Keratinocyte (primary cell): ENCODE results near the gene XIRP1. TPM values are rescaled to one million over a fixed set of nuclear protein-coding genes. Genes with fewer than 3 reads are reported as not detected.

Experiments
- DNase-seq: peaks from one replicate; pipeline ENCODE4 v3.0.0-alpha.2; 2011; ENCODE audit warnings: low read depth, missing footprints, low spot score
- FAIRE-seq: peaks from 2 replicates; lab custom pipeline; 2011; peaks lifted over from hg19 to GRCh38; lab: Jason Lieb, UNC
- H2AFZ ChIP-seq: 2 replicates; pipeline ENCODE4 v1.6.0; 2012; ENCODE audit warnings: low read length, control low read depth, inconsistent platforms; ENCODE audit not compliant: control insufficient read depth
- H3K27ac ChIP-seq: 2 replicates; pipeline ENCODE4 v1.5.1; 2011; ENCODE audit warnings: low read length; ENCODE audit not compliant: control insufficient read depth, insufficient read depth
- H3K27me3 ChIP-seq: 3 replicates; pipeline ENCODE4 v1.6.0; 2011; ENCODE audit warnings: low read length; ENCODE audit not compliant: control insufficient read depth, insufficient read depth; ENCODE audit errors: extremely low read depth
- H3K36me3 ChIP-seq, 2 experiments: 2 replicates in 1 of 2; 3 replicates in 1 of 2; pipeline ENCODE4 v1.5.1; 2011; ENCODE audit warnings: low read length in 2 of 2, mild to moderate bottlenecking in 1 of 2; ENCODE audit not compliant: control insufficient read depth in 2 of 2, insufficient read depth in 2 of 2; ENCODE audit errors: extremely low read depth in 1 of 2
- H3K4me1 ChIP-seq: 3 replicates; pipeline ENCODE4 v1.5.1; 2011; ENCODE audit warnings: low read length; ENCODE audit not compliant: control insufficient read depth, insufficient read depth; ENCODE audit errors: extremely low read depth
- H3K4me2 ChIP-seq: 3 replicates; pipeline ENCODE4 v1.6.0; 2011; ENCODE audit warnings: low read depth, low read length; ENCODE audit not compliant: control insufficient read depth, insufficient read depth; ENCODE audit errors: extremely low read depth
- H3K4me3 ChIP-seq, 3 experiments: fragments of 200-600 bp in 1 of 3; sonication (generic) in 1 of 3; 2 replicates in 2 of 3; 3 replicates in 1 of 3; pipeline ENCODE4 v1.5.1; 2011 to 2016; ENCODE audit warnings: low read length in 3 of 3, mild to moderate bottlenecking in 3 of 3, control low read depth in 2 of 3, inconsistent platforms in 1 of 3, low read depth in 1 of 3, mixed read lengths in 1 of 3, mixed run types in 1 of 3, moderate library complexity in 1 of 3; ENCODE audit not compliant: control insufficient read depth in 2 of 3, insufficient read depth in 2 of 3; ENCODE audit errors: extremely low read depth in 1 of 3
- H3K79me2 ChIP-seq: 2 replicates; pipeline ENCODE4 v1.6.0; 2012; ENCODE audit warnings: low read length; ENCODE audit not compliant: control insufficient read depth, insufficient read depth
- H3K9ac ChIP-seq: 3 replicates; pipeline ENCODE4 v1.6.0; 2011; ENCODE audit warnings: low read length; ENCODE audit not compliant: control insufficient read depth, insufficient read depth; ENCODE audit errors: extremely low read depth
- H3K9me1 ChIP-seq: 3 replicates; pipeline ENCODE4 v1.6.0; 2011; ENCODE audit warnings: low read length; ENCODE audit not compliant: control insufficient read depth, insufficient read depth; ENCODE audit errors: extremely low read depth
- H3K9me3 ChIP-seq: 2 replicates; pipeline ENCODE4 v1.5.1; 2012; ENCODE audit warnings: low read depth, low read length; ENCODE audit not compliant: control insufficient read depth
- H4K20me1 ChIP-seq: 3 replicates; pipeline ENCODE4 v1.6.0; 2011; ENCODE audit warnings: low read length; ENCODE audit not compliant: control insufficient read depth, insufficient read depth; ENCODE audit errors: extremely low read depth
- EZH2 ChIP-seq: IDR thresholded peaks from one replicate; pipeline ENCODE4 v1.6.1; 2012; ENCODE audit warnings: inconsistent platforms, mild to moderate bottlenecking, low read length, moderate library complexity
- dilution Hi-C: fragments of 300-500 bp; cut with MboI; formaldehyde crosslinking; loops from one replicate; pipeline ENCODE4 v1.7.0; 2020; ENCODE audit warnings: low sequenced_read_pairs; ENCODE audit not compliant: extremely low pct_ligation_motif_present
- polyA plus RNA-seq, 5 experiments: library from polyadenylated mRNA; depleted of rRNA in 3 of 5; stranded (reverse) in 3 of 5; stranded (forward) in 1 of 5; unstranded in 1 of 5; fragments of >200 nt; gene quantifications; 1 replicate in 1 of 5; 2 replicates in 3 of 5; 3 replicates in 1 of 5; pipeline versions ENCODE4 v1.2.1 to v1.2.3, GENCODE V29; 2011 to 2012; ENCODE audit warnings: missing spikeins in 2 of 5, low read depth in 1 of 5, low replicate concordance in 1 of 5
- TF ChIP-seq, protein P1 (sequence below), 3 experiments: IDR thresholded peaks in 1 of 3; conservative IDR thresholded peaks in 1 of 3; optimal IDR thresholded peaks in 1 of 3; 2 replicates in 2 of 3; 3 replicates in 1 of 3; pipeline versions ENCODE3 to v1.5.1; 2011; ENCODE audit warnings: low read length in 3 of 3, mild to moderate bottlenecking in 3 of 3, moderate library complexity in 2 of 3, control low read depth in 1 of 3, inconsistent platforms in 1 of 3; ENCODE audit not compliant: insufficient read depth in 2 of 3; ENCODE audit errors: extremely low read depth in 1 of 3

The XIRP1 gene
- polyA plus RNA-seq, 1 donor (not counting 4 experiments of a cell fraction or from before 2014, with no cell fraction given): not detected

DNA sequence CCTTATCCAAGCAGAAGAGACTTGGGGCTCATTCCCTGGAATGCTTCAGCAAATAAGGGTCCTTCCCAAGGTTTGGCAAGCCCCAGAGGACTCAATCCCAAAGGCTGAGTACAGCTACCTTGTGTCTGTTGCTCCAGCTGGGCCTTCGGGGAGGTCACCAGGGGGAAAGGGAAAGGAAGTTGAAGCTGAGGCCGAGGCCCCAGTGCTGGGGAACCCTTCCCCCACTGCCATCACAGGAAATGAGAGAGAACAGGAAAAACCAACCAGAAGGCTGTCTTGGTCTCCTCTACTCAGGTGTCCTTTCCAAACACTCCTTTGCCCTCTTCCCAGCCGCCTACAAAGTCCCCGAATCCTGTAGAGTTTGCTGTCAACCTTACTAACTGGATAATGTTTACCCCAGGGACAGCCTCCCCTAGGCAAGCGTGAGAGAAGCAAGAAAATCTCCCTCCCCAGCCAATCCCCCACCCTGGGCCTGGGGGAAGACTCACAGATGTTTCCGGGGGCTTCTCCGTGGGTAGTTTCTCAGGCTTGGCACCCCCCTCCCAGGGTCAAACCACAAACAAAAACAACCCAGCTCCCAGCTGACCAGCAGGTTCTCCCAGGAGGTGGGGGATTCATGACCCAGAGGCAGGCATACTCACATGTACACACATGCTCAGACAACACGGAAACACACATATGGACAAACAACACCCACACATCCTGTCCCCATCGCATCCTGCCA, 44.5 kb downstream of the XIRP1 start:
- dilution Hi-C loops: no loop called here
- Histone ChIP-seq H3K9me3 (no peaks in the 10 kb centered on the region), H4K20me1 (peaks cover 6% of the 10 kb centered on the region), H3K9ac (peak overlapping the region; percentile 50), H3K36me3 (peaks cover 12 to 14% of the 10 kb centered on the region in 2 experiments), H3K79me2 (peaks cover 38% of the 10 kb centered on the region), H3K4me1 (peaks cover 75% of the 10 kb centered on the region), H2AFZ (no peak overlapping the region), H3K27ac (peak overlapping the region; percentile 74), H3K4me3 (no peak overlapping the region), H3K4me2 (peak overlapping the region; percentile 74), H3K27me3 (no peaks in the 10 kb centered on the region), H3K9me1 (peaks cover 6% of the 10 kb centered on the region)
- DNase-seq: no peak
- TF ChIP-seq, protein P1, sequence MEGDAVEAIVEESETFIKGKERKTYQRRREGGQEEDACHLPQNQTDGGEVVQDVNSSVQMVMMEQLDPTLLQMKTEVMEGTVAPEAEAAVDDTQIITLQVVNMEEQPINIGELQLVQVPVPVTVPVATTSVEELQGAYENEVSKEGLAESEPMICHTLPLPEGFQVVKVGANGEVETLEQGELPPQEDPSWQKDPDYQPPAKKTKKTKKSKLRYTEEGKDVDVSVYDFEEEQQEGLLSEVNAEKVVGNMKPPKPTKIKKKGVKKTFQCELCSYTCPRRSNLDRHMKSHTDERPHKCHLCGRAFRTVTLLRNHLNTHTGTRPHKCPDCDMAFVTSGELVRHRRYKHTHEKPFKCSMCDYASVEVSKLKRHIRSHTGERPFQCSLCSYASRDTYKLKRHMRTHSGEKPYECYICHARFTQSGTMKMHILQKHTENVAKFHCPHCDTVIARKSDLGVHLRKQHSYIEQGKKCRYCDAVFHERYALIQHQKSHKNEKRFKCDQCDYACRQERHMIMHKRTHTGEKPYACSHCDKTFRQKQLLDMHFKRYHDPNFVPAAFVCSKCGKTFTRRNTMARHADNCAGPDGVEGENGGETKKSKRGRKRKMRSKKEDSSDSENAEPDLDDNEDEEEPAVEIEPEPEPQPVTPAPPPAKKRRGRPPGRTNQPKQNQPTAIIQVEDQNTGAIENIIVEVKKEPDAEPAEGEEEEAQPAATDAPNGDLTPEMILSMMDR (optimal IDR thresholded peaks at IDR 0.05 in 1 of 3, IDR thresholded peaks at IDR 0.05 in 1 of 3, conservative IDR thresholded peaks at IDR 0.05 in 1 of 3; ENCODE audit: extremely low read depth in 1 of 3, insufficient read depth in 2 of 3, low read length in 3 of 3): no peak
- no peak for TF ChIP-seq EZH2
- FAIRE-seq: no peak

DNA sequence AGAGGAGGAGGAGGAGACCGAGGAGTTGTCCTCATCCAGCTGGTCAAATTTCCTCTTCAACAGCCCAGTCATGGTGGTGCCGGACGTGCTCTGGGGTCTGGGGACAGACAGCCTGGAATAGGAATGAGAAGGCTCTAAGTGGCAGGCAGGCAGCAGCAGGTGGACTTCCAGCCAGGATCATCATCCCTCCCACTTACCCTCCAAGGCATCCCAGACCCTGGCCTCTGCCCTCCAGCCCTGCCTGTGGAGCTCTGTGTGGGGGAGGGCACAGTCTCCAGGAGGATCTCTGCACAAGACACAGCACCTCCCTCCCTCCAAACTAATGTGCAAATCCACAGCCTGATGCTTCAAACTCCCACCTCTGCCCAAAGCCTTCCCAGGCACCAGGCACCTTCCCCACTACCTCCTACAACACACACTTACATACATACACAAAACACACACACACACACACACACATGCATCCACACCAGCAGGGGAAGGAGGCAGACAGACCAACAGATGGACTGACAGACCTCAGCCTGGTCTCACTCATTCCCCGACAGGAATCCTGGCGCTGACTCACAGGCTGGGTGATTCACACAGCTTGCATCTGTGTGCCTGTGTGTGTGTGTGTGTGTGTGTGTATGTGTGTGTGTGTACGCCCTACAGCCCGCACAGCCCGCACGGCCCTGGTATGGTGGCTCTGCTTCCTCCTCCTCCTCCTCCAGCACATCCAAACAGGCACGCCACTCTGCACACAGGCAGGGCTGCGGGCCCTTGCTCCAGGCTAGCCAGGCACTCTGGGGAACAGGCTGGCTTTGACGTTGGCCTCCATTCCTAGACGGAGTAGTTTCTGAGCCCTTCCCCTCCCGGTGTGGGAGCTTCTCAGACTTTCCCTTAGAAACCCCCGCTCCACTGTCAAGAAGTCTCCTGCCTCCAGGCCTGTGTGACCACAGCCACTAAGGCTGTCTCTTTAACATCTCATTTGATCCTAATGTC, 45.5 kb downstream of the XIRP1 start:
- Histone ChIP-seq H3K27me3 (no peaks in the 10 kb centered on the region), H3K9me1 (peaks cover 6% of the 10 kb centered on the region), H3K9me3 (no peaks in the 10 kb centered on the region), H3K9ac (peak overlapping the region; percentile 50), H3K79me2 (peaks cover 38% of the 10 kb centered on the region), H3K36me3 (peaks cover 17 to 19% of the 10 kb centered on the region in 2 experiments), H4K20me1 (peaks cover 4% of the 10 kb centered on the region), H3K27ac (peak overlapping the region; percentile 74), H2AFZ (peak overlapping the region; percentile 45), H3K4me2 (peak overlapping the region; percentile 74), H3K4me1 (peaks cover 74% of the 10 kb centered on the region), H3K4me3 (no peak overlapping the region)
- DNase-seq (peak; percentile 82), FAIRE-seq (peak; percentile 87)
- dilution Hi-C loops: no loop called here
- TF ChIP-seq EZH2: no peak
- TF ChIP-seq, protein P1 (optimal IDR thresholded peaks at IDR 0.05 in 1 of 3, IDR thresholded peaks at IDR 0.05 in 1 of 3, conservative IDR thresholded peaks at IDR 0.05 in 1 of 3; ENCODE audit: extremely low read depth in 1 of 3, insufficient read depth in 2 of 3, low read length in 3 of 3): peak in 1 of 3 experiments; percentile 12
